ENCODE measurements around the gene RAB20.

DNA sequence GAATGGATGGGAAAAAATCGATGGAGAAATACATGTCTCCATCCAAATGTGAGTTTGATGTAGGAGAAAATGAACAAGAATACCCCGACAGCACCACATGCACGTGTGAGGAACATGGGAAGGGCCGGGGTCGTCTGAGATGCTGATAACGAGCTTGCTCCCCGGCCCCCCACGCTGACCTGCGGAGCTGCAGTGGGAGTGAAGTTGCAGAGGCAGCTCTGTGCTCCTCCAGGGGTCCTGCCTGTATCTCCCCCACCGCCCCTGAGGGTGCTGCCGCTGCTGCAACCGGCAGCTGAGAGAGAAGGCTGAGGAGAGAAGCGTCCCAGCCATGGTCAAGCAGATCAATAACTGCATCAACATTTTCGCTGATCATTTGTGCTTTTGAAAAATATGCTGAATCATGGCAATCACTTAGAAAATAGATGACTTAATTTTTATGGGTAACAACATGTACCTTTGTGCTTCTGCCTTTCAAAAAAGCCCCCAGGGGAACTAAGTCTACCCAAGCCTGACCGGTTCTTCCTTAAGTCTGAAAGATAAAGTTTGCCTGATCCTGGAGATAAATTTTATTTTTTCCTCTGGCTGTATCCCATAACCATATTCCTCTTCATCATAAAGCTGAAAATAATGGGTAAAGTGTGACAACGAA lies 35.6 kb upstream of the RAB20 start:
- TF ChIP-seq POLR2AphosphoS5 (IDR thresholded peaks at IDR 0.05; ENCODE audit: borderline replicate concordance, low read depth, low read length), result no peak
- no peak for TF ChIP-seq EZH2 (IDR thresholded peaks at IDR 0.05)
- TF ChIP-seq FOXP2 (optimal IDR thresholded peaks at IDR 0.05; ENCODE audit: control extremely low read depth, extremely low read length, insufficient read depth), result no peak
